Measurements from ENCODE around the gene AHI1.
A peak's percentile ranks its signal among the peaks of the same experiment; 100 is the strongest.
"Not testable (repeated sequence)": the region's sequence is repeated elsewhere in the genome, so short reads cannot be mapped to it uniquely, and the experiment has no call there.

Gene AHI1

GRCh38 chr6:135383301-135383700 lies 114.2 kb downstream of the AHI1 start:
- H3K4me3 ChIP-seq (ENCODE audit: low read depth, low read length): no peak overlapping the region
- TF ChIP-seq CTCF (conservative IDR thresholded peaks at IDR 0.05; ENCODE audit: low read depth, low read length): no peak
- DNase-seq (ENCODE audit: low read depth): no peak

GRCh38 chr6:135382182-135382628 lies 115.3 kb downstream of the AHI1 start:
- no peak for DNase-seq (ENCODE audit: low read depth)
- no peak for TF ChIP-seq CTCF (conservative IDR thresholded peaks at IDR 0.05; ENCODE audit: low read depth, low read length)
- no peak overlapping the region for H3K4me3 ChIP-seq (ENCODE audit: low read depth, low read length)

- no peak for DNase-seq (ENCODE audit: low read depth)
- no peak for TF ChIP-seq CTCF (conservative IDR thresholded peaks at IDR 0.05; ENCODE audit: low read depth, low read length)
- H3K4me3 ChIP-seq (ENCODE audit: low read depth, low read length): no peak overlapping the region
Observed at GRCh38 chr6:135380793-135381192, 116.7 kb downstream of the AHI1 start.

- TF ChIP-seq CTCF (conservative IDR thresholded peaks at IDR 0.05; ENCODE audit: low read depth, low read length): no peak
- DNase-seq (ENCODE audit: low read depth): no peak
- H3K4me3 ChIP-seq (ENCODE audit: low read depth, low read length): no peak overlapping the region
Observed at GRCh38 chr6:135379647-135380046, 117.9 kb downstream of the AHI1 start.

- no peak for TF ChIP-seq CTCF (conservative IDR thresholded peaks at IDR 0.05; ENCODE audit: low read depth, low read length)
- H3K4me3 ChIP-seq (ENCODE audit: low read depth, low read length): no peak overlapping the region
- peak; percentile 36 for DNase-seq (ENCODE audit: low read depth)
Observed at GRCh38 chr6:135372758-135373157, 124.8 kb downstream of the AHI1 start.

- not testable (repeated sequence) for H3K4me3 ChIP-seq (ENCODE audit: low read depth, low read length); DNase-seq (ENCODE audit: low read depth)
Observed at GRCh38 chr6:135363622-135364021, 133.9 kb downstream of the AHI1 start.

GRCh38 chr6:135362124-135362523 lies 135.4 kb downstream of the AHI1 start:
- TF ChIP-seq CTCF (conservative IDR thresholded peaks at IDR 0.05; ENCODE audit: low read depth, low read length): no peak
- H3K4me3 ChIP-seq (ENCODE audit: low read depth, low read length): no peak overlapping the region
- DNase-seq (ENCODE audit: low read depth): no peak

GRCh38 chr6:135360222-135360621 lies 137.3 kb downstream of the AHI1 start:
- no peak for DNase-seq (ENCODE audit: low read depth)
- TF ChIP-seq CTCF (conservative IDR thresholded peaks at IDR 0.05; ENCODE audit: low read depth, low read length): no peak
- no peak overlapping the region for H3K4me3 ChIP-seq (ENCODE audit: low read depth, low read length)

Data from choroid plexus epithelial cell (primary cell).